ENCODE data around the gene ENOX1.

DNA sequence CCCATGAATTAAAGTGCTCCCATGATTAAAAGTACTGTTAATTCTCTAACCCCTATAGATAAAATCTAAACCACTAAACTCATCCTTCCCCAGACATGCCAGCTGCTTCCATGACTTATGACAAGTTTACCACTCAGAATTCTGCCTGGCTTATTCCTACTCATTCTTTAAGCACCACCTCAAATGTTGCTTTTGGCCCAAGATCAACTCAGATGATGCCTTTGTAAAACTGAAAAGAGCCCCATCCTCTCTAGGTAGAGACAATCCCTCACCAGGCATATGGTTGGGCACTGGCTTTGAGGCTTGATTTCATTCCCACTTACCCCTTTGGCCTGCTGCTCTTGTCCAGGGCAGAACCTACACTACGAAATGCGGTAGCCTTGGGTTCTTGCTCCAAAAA lies 513.4 kb downstream of the ENOX1 start:
- TF ChIP-seq, protein P1, sequence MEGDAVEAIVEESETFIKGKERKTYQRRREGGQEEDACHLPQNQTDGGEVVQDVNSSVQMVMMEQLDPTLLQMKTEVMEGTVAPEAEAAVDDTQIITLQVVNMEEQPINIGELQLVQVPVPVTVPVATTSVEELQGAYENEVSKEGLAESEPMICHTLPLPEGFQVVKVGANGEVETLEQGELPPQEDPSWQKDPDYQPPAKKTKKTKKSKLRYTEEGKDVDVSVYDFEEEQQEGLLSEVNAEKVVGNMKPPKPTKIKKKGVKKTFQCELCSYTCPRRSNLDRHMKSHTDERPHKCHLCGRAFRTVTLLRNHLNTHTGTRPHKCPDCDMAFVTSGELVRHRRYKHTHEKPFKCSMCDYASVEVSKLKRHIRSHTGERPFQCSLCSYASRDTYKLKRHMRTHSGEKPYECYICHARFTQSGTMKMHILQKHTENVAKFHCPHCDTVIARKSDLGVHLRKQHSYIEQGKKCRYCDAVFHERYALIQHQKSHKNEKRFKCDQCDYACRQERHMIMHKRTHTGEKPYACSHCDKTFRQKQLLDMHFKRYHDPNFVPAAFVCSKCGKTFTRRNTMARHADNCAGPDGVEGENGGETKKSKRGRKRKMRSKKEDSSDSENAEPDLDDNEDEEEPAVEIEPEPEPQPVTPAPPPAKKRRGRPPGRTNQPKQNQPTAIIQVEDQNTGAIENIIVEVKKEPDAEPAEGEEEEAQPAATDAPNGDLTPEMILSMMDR (conservative IDR thresholded peaks at IDR 0.05; ENCODE audit: low read depth, low read length): no peak
- TF ChIP-seq EZH2phosphoT487 (IDR thresholded peaks at IDR 0.05; ENCODE audit: borderline replicate concordance, low read length): no peak
- TF ChIP-seq EZH2 (IDR thresholded peaks at IDR 0.05; ENCODE audit: low read length, unreplicated experiment): no peak
